ENCODE data around the gene PIGU. TPM values are rescaled to one million over a fixed set of nuclear protein-coding genes. Genes with fewer than 3 reads are reported as not detected.

The PIGU gene
- total RNA-seq, 1 experiment from 2014 or later = 32.8 TPM

- Histone ChIP-seq H3K18ac (ENCODE audit: insufficient read length, low read depth, low read length) (no peak overlapping the region), H2AFZ (ENCODE audit: low read length) (no peak overlapping the region), H3K79me2 (ENCODE audit: insufficient read depth, low read length) (no peaks in the 10 kb centered on the region), H2AK5ac (ENCODE audit: insufficient read length, low read length) (no peak overlapping the region), H2BK5ac (ENCODE audit: insufficient read length, low read length) (no peak overlapping the region), H3K9ac (ENCODE audit: extremely low read depth, insufficient read length, low read length) (no peak overlapping the region), H3K79me1 (ENCODE audit: insufficient read depth, low read depth, low read length, poor library complexity, severe bottlenecking) (no peaks in the 10 kb centered on the region), H3K4me2 (ENCODE audit: insufficient read depth, insufficient read length, low read length) (no peak overlapping the region), H3K23ac (ENCODE audit: insufficient read length, low read depth, low read length) (no peak overlapping the region), H4K8ac (replicated peaks; ENCODE audit: insufficient read length, low read depth, low read length) (no peak overlapping the region), H3K9me3 (ENCODE audit: control insufficient read depth, low read depth, low read length) (no peaks in the 10 kb centered on the region), H3K4ac (ENCODE audit: low read depth, low read length) (no peak overlapping the region), H2BK12ac (ENCODE audit: insufficient read length, low read depth, low read length) (no peak overlapping the region), H4K5ac (ENCODE audit: insufficient read length, low read depth, low read length) (no peak overlapping the region), H3K27ac (ENCODE audit: insufficient read length, low read depth, low read length) (no peak overlapping the region), H3K56ac (ENCODE audit: insufficient read length, low read depth, low read length) (no peak overlapping the region), H3K4me1 (ENCODE audit: insufficient read depth, low read length) (no peaks in the 10 kb centered on the region), H3K14ac (ENCODE audit: insufficient read depth, low read length) (no peak overlapping the region), H4K20me1 (ENCODE audit: control insufficient read depth, insufficient read depth, insufficient read length) (no peaks in the 10 kb centered on the region), H2BK20ac (ENCODE audit: low read depth, low read length, poor library complexity, severe bottlenecking) (no peak overlapping the region), H3T11ph (ENCODE audit: low read length) (no peak overlapping the region), H3K23me2 (ENCODE audit: insufficient read length, low read depth, low read length, poor library complexity, severe bottlenecking) (no peaks in the 10 kb centered on the region), H2BK15ac (ENCODE audit: low read depth, low read length) (no peak overlapping the region), H3K27me3 (ENCODE audit: insufficient read depth, low read length) (no peaks in the 10 kb centered on the region), H4K91ac (ENCODE audit: insufficient read length, low read depth, low read length) (no peak overlapping the region), H2BK120ac (ENCODE audit: low read depth, low read length, poor library complexity, severe bottlenecking) (no peak overlapping the region)
- Mint-ChIP-seq H3K27me3 (ENCODE audit: low read depth) (no peaks in the 10 kb centered on the region; the same call in 1 of the 2 replicates), H3K4me3 (no peak overlapping the region), H3K9me3 (no peaks in the 10 kb centered on the region), H3K27ac (no peak overlapping the region), H3K36me3 (ENCODE audit: insufficient read depth in 1 of 3, low read depth in 3 of 3) (peaks cover 7 to 24% (median 12%) of the 10 kb centered on the region in 3 experiments; a peak in 6 of 7 replicates), H3K4me1 (no peaks in the 10 kb centered on the region)
- TF ChIP-seq CTCF (conservative IDR thresholded peaks at IDR 0.05) = no peak
- no peak for DNase-seq
- no CpG with 5 or more reads among the region's 4 CpGs for WGBS (ENCODE audit: extremely low coverage, insufficient read length, low lambda C conversion rate)
Measured at GRCh38 chr20:34577061-34577460, 99.8 kb downstream of the PIGU start.
